Esophagus muscularis mucosa (tissue), 3 donors: ENCODE measurements around the gene VAPB.

Experiments used
- EP300 ChIP-seq: sonication (generic); formaldehyde crosslinking; IDR thresholded peaks from one replicate; pipeline ENCODE4 v1.6.1; 2017; ENCODE audit warnings: antibody characterized with exemption
- TF ChIP-seq, protein P1 (sequence below), 3 experiments: fragments of 200-600 bp in 2 of 3; fragments of 450-650 bp in 1 of 3; sonication (generic) in 2 of 3; IDR thresholded peaks; one replicate each; pipeline ENCODE4 v1.5.1; 2017 to 2019; ENCODE audit warnings: antibody characterized with exemption in 3 of 3, mild to moderate bottlenecking in 2 of 3, moderate library complexity in 1 of 3

DNA sequence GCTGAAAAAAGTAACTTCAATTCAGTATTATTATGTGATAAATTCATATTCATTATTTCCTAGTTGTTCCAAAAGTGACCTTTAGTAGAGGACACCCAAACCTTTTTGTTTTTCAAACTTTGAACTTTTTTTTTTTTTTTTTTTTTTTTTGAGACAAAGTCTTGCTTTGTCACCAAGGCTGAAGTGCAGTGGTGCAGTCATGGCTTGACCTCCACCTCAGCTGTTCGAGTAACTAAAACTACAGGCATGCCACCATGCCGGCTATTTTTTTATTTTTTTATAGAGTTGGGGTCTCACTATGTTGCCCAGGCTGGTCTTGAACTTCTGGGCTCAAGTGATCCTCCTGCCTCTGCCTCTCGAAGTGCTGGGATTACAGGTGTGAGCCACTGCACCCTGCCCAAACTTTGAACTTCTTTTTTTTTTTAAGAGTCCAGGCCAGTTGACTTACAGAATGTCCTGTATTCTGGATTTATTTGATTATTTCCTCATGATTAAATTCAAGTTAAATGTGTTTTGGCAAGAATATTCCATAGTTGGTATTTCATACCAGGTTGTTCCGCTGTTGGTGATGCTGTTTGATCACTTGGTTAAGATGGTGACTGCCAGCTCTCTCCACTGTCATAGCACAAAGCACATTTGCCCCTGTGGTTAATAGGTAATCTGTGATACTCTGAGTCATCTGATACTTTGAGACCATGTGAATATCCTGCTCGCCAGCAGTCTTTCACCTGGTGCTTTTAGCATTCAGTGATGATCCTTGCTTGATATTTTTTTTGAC lies 48.0 kb downstream of the VAPB start:
- TF ChIP-seq, protein P1, sequence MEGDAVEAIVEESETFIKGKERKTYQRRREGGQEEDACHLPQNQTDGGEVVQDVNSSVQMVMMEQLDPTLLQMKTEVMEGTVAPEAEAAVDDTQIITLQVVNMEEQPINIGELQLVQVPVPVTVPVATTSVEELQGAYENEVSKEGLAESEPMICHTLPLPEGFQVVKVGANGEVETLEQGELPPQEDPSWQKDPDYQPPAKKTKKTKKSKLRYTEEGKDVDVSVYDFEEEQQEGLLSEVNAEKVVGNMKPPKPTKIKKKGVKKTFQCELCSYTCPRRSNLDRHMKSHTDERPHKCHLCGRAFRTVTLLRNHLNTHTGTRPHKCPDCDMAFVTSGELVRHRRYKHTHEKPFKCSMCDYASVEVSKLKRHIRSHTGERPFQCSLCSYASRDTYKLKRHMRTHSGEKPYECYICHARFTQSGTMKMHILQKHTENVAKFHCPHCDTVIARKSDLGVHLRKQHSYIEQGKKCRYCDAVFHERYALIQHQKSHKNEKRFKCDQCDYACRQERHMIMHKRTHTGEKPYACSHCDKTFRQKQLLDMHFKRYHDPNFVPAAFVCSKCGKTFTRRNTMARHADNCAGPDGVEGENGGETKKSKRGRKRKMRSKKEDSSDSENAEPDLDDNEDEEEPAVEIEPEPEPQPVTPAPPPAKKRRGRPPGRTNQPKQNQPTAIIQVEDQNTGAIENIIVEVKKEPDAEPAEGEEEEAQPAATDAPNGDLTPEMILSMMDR (IDR thresholded peaks at IDR 0.05), result no peak
- TF ChIP-seq EP300, result no peak
